Measurements from ENCODE around the gene TTN. TPM values are rescaled to one million over a fixed set of nuclear protein-coding genes. Genes with fewer than 3 reads are reported as not detected.

Gene TTN
- total RNA-seq, 1 experiment from 2014 or later, result 0.05 TPM

DNA sequence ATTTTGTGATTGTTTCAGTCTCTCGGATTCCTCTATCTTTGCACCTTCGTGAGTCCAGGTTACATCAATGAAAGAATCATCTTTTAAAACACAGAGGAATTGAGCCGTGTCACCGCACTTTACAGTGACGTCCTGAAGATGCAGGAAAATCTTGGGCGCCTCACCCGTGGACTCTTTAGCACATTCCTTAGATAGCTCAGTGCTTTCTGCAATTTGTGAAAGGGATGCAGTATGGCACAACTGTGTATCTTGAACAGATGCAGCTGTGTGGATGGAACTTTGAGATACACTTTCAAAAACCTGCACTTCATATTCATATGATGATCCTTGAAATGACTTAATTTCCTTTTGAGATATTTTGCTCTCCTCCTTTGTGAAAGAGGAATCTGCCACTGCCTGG, 50.9 kb downstream of the TTN start:
- Histone ChIP-seq H3K9ac (ENCODE audit: low read length) (no peak overlapping the region), H3K27ac (ENCODE audit: low read depth, low read length) (no peak overlapping the region), H3K79me2 (ENCODE audit: insufficient read depth, low read length) (no peaks in the 10 kb centered on the region), H2AFZ (ENCODE audit: low read depth, low read length, poor library complexity, severe bottlenecking) (no peak overlapping the region), H3K4me2 (ENCODE audit: low read length) (no peak overlapping the region), H4K20me1 (ENCODE audit: insufficient read depth) (no peaks in the 10 kb centered on the region), H3K4me3 (replicated peaks in 1 of 2; ENCODE audit: low read depth in 1 of 2, low read length in 2 of 2) (no peak overlapping the region), H3K9me2 (ENCODE audit: insufficient read depth) (no peaks in the 10 kb centered on the region), H3K4me1 (ENCODE audit: control insufficient read depth in 1 of 2, insufficient read depth in 2 of 2, low read length in 2 of 2) (no peaks in the 10 kb centered on the region), H3K36me3 (ENCODE audit: control insufficient read depth in 1 of 2, insufficient read depth in 2 of 2, low read length in 2 of 2) (no peaks in the 10 kb centered on the region), H3K9me3 (ENCODE audit: control insufficient read depth in 1 of 2, insufficient read depth in 1 of 2, low read depth in 1 of 2, low read length in 2 of 2) (no peaks in the 10 kb centered on the region), H3K27me3 (ENCODE audit: insufficient read depth, low read length) (peaks cover 51% of the 10 kb centered on the region; the same call in 1 of the 2 replicates)
- DNase-seq (ENCODE audit: low read depth, low spot score) (no peak), ATAC-seq (no peak)
- ChIA-PET CTCF (no interaction called here), POLR2A (no interaction called here), RAD21 (ENCODE audit: low non-redundant PET in 1 of 2, low total read pairs in 2 of 2, uncharacterized antibody in 2 of 2, unreplicated experiment in 2 of 2) (no interaction called here)
- no TSS peak for BruUV-seq (replicated peaks)
- intact Hi-C loops (cut with micrococcal nuclease), result no loop called here
- TF ChIP-seq JUND (IDR thresholded peaks at IDR 0.05), result no peak
- no peak for TF ChIP-seq RAD21 (IDR thresholded peaks at IDR 0.05; ENCODE audit: low read depth)
- TF ChIP-seq EGR1 (IDR thresholded peaks at IDR 0.05; ENCODE audit: low read depth), result no peak
- no peak for TF ChIP-seq EZH2phosphoT487 (IDR thresholded peaks at IDR 0.05; ENCODE audit: borderline replicate concordance)
- no peak for TF ChIP-seq CTCF (IDR thresholded peaks at IDR 0.05 in 2 of 3, conservative IDR thresholded peaks at IDR 0.05 in 1 of 3; ENCODE audit: borderline replicate concordance in 1 of 3, insufficient read depth in 1 of 3, low read depth in 2 of 3, low read length in 2 of 3)
- no peak for TF ChIP-seq YY1 (IDR thresholded peaks at IDR 0.05; ENCODE audit: extremely low read depth, insufficient replicate concordance, low read depth, low read length)
- no peak for TF ChIP-seq ZNF274 (IDR thresholded peaks at IDR 0.05; ENCODE audit: low read depth, low read length)
- no peak for TF ChIP-seq EZH2 (IDR thresholded peaks at IDR 0.05)
- no peak for TF ChIP-seq SRF (IDR thresholded peaks at IDR 0.05; ENCODE audit: low read depth)
- TF ChIP-seq TCF7L2 (IDR thresholded peaks at IDR 0.05; ENCODE audit: borderline replicate concordance, extremely low read depth, insufficient read depth, insufficient read length), result no peak
- TF ChIP-seq CEBPB (IDR thresholded peaks at IDR 0.05; ENCODE audit: low read depth), result no peak
- no peak for TF ChIP-seq POLR2A (IDR thresholded peaks at IDR 0.05; ENCODE audit: borderline replicate concordance, extremely low read depth, insufficient read depth, insufficient read length)
- no peak for TF ChIP-seq SP1 (IDR thresholded peaks at IDR 0.05; ENCODE audit: low read depth)
- no peak for TF ChIP-seq ELF1 (IDR thresholded peaks at IDR 0.05; ENCODE audit: borderline replicate concordance, low read depth)
- no peak for TF ChIP-seq ZFX (IDR thresholded peaks at IDR 0.05)

Measured in HCT116 (cell line).